A549 treated with dexamethasone at 1 μM for 4 hours (cell line): ENCODE data around the gene GGNBP2. TPM values are rescaled to one million over a fixed set of nuclear protein-coding genes. Genes with fewer than 3 reads are reported as not detected.

Source experiments
- total RNA-seq: library from RNA; stranded (reverse); fragments of 200-300 nt; extraction: Qiagen RNA extraction; gene quantifications from 5 replicates; pipeline ENCODE4 v1.2.3, GENCODE V29; 2022

The GGNBP2 gene
- 57.0 to 69.6 TPM (median 62.7 TPM) in 5 replicates for total RNA-seq

GRCh38 chr17:36544307-36545076, at the start of gene GGNBP2:
Gene GGNBP2, plus strand, starts transcription at chr17:36544919. Its CDS starts 806 bp downstream, at chr17:36545725.

GRCh38 chr17:36534840-36535668, 9.7 kb upstream of the GGNBP2 start, which contains the start of the genes MYO19 and PIGW:
Gene MYO19, minus strand, starts transcription at chr17:36534868. Its CDS starts 2,330 bp downstream, at chr17:36532538.
Gene PIGW, plus strand, starts transcription at chr17:36534987. Its CDS starts 2,115 bp downstream, at chr17:36537102.

GRCh38 chr17:36591434-36592315, 47.0 kb downstream of the GGNBP2 start, which contains the start of gene DHRS11:
Gene DHRS11, plus strand, starts transcription at chr17:36591879. Its CDS starts 131 bp downstream, at chr17:36592010.

GRCh38 chr17:36601303-36602029, 56.7 kb downstream of the GGNBP2 start, which contains the start of gene MRM1:
Gene MRM1, plus strand, starts transcription at chr17:36601583. Its CDS starts 228 bp downstream, at chr17:36601811.

Other genes starting within 250 kb of the GGNBP2 start
- not detected in 5 replicates for gene TBC1D3G, start 221.0 kb upstream of the GGNBP2 start, total RNA-seq
- gene TBC1D3H, start 156.5 kb upstream of the GGNBP2 start, total RNA-seq: not detected in 5 replicates
- 70.4 to 86.4 TPM (median 74.6 TPM) in 5 replicates for gene ZNHIT3, start 58.2 kb upstream of the GGNBP2 start, total RNA-seq
- 47.5 to 61.1 TPM (median 56.7 TPM) in 5 replicates for gene MYO19, start 10.1 kb upstream of the GGNBP2 start, total RNA-seq
- 24.6 to 27.9 TPM (median 25.8 TPM) in 5 replicates for gene PIGW, start 9.9 kb upstream of the GGNBP2 start, total RNA-seq
- gene DHRS11, start 47.0 kb downstream of the GGNBP2 start, total RNA-seq: 6.0 to 9.2 TPM (median 8.7 TPM) in 5 replicates
- gene MRM1, start 56.7 kb downstream of the GGNBP2 start, total RNA-seq: 10.2 to 15.6 TPM (median 14.8 TPM) in 5 replicates